DMS 273 treated with DMSO at 0.1 percent for 48 hours (cell line): ENCODE measurements around the gene FOLH1.
"Not testable (repeated sequence)": the region's sequence is repeated elsewhere in the genome, so short reads cannot be mapped to it uniquely, and the experiment has no call there.

Source experiments
- DNase-seq: peaks from one replicate; lab custom pipeline; 2025; lab: John Stamatoyannopoulos, UW

FOLH1 gene

GRCh38 chr11:49177936-49178335 is 30.5 kb downstream of the FOLH1 start:
- DNase-seq = not testable (repeated sequence)

GRCh38 chr11:49175378-49175777 is 33.0 kb downstream of the FOLH1 start:
- not testable (repeated sequence) for DNase-seq

- not testable (repeated sequence) for DNase-seq
Observed at GRCh38 chr11:49174691-49175366, 33.6 kb downstream of the FOLH1 start.

- DNase-seq = not testable (repeated sequence)
Observed at GRCh38 chr11:49171613-49172012, 36.8 kb downstream of the FOLH1 start.

- DNase-seq = not testable (repeated sequence)
Observed at GRCh38 chr11:49169579-49169978, 38.8 kb downstream of the FOLH1 start.

- not testable (repeated sequence) for DNase-seq
Observed at GRCh38 chr11:49168992-49169391, 39.4 kb downstream of the FOLH1 start.

GRCh38 chr11:49151211-49151610 is 57.2 kb downstream of the FOLH1 start:
- DNase-seq = no peak

GRCh38 chr11:49102356-49102755 is 106.0 kb downstream of the FOLH1 start:
- DNase-seq = not testable (repeated sequence)
